ENCODE data around the gene GJC1.
"Not testable (repeated sequence)": the region's sequence is repeated elsewhere in the genome, so short reads cannot be mapped to it uniquely, and the experiment has no call there.

DNA sequence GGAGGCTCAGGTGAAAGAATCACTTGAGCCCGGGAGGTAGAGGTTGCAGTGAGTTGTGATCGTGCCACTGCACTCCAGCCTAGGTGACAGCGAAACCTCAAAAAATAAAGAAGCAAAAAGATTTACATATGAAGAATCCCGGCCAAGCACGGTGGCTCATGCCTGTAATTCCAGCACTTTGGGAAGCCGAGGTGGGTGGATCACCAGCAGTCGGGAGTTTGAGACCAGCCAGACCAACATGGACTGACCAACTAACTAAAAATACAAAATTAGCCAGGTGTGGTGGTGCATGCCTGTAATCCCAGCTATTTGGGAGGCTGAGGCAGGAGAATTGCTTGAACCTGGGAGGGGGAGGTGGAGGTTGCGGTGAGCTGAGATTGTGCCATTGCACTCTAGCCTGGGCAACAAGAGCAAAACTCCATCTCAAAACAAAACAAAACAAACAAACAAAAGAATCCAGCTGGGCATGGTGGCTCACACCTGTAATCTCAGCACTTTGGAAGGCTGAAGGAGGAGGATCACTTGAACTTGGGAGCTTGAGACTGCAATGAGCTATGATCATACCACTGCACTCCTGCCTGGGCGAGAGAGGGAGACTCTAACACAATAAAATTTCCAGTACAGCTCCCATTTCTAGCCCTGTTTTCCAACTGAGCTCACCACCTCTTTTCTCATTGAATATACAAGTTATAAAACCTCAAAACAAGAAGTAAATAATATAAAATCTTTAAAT lies 21.3 kb downstream of the GJC1 start:
- not testable (repeated sequence) for TF ChIP-seq RAD21 (IDR thresholded peaks at IDR 0.05; ENCODE audit: low read length)
- TF ChIP-seq, protein P1, sequence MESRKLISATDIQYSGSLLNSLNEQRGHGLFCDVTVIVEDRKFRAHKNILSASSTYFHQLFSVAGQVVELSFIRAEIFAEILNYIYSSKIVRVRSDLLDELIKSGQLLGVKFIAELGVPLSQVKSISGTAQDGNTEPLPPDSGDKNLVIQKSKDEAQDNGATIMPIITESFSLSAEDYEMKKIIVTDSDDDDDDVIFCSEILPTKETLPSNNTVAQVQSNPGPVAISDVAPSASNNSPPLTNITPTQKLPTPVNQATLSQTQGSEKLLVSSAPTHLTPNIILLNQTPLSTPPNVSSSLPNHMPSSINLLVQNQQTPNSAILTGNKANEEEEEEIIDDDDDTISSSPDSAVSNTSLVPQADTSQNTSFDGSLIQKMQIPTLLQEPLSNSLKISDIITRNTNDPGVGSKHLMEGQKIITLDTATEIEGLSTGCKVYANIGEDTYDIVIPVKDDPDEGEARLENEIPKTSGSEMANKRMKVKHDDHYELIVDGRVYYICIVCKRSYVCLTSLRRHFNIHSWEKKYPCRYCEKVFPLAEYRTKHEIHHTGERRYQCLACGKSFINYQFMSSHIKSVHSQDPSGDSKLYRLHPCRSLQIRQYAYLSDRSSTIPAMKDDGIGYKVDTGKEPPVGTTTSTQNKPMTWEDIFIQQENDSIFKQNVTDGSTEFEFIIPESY (IDR thresholded peaks at IDR 0.05; ENCODE audit: borderline replicate concordance, low read depth): not testable (repeated sequence)
